Kidney (tissue), 14 donors: ENCODE data around the gene GDI1. TPM values are rescaled to one million over a fixed set of nuclear protein-coding genes. Genes with fewer than 3 reads are reported as not detected.

Source experiments
- DNase-seq, 5 donors: peaks; one replicate each; pipeline ENCODE4 v3.0.0-alpha.2; 2013 to 2020
- FAIRE-seq: peaks from 2 replicates; lab custom pipeline; 2012; peaks lifted over from hg19 to GRCh38; lab: Jason Lieb, UNC
- H3K27ac ChIP-seq, 2 donors: one replicate each; pipeline ENCODE4 v1.7.0; 2013; ENCODE audit warnings: low read depth in 2 of 2, low read length in 2 of 2, inconsistent platforms in 1 of 2
- H3K27me3 ChIP-seq: one replicate; pipeline ENCODE4 v1.7.1; 2013; ENCODE audit warnings: low read length, inconsistent platforms; ENCODE audit not compliant: control insufficient read depth, insufficient read depth
- H3K36me3 ChIP-seq, 3 donors: one replicate each; pipeline versions ENCODE4 v1.7.0 to v1.7.1; 2013; ENCODE audit warnings: low read length in 3 of 3, control low read depth in 1 of 3, inconsistent platforms in 1 of 3; ENCODE audit not compliant: insufficient read depth in 3 of 3, control insufficient read depth in 2 of 3
- H3K4me1 ChIP-seq, 3 donors: one replicate each; pipeline versions ENCODE4 v1.7.0 to v1.7.1; 2013; ENCODE audit warnings: low read length in 3 of 3, inconsistent platforms in 1 of 3, low read depth in 1 of 3; ENCODE audit not compliant: control insufficient read depth in 2 of 3, insufficient read depth in 2 of 3
- H3K4me3 ChIP-seq, 3 donors: one replicate each; pipeline versions ENCODE4 v1.7.0 to v1.8.1; 2013; ENCODE audit warnings: low read length in 3 of 3, control low read depth in 1 of 3, inconsistent platforms in 1 of 3
- H3K9ac ChIP-seq, 3 donors: one replicate each; pipeline versions ENCODE4 v1.7.0 to v1.7.1; 2013; ENCODE audit warnings: low read length in 3 of 3, control low read depth in 1 of 3, inconsistent platforms in 1 of 3
- H3K9me3 ChIP-seq, 3 donors: one replicate each; pipeline versions ENCODE4 v1.7.0 to v1.7.1; 2013; ENCODE audit warnings: low read length in 3 of 3, control low read depth in 1 of 3, inconsistent platforms in 1 of 3; ENCODE audit not compliant: control insufficient read depth in 2 of 3, insufficient read depth in 1 of 3
- CTCF ChIP-seq: IDR thresholded peaks from 3 replicates; pipeline ENCODE4 v1.5.1; 2012; ENCODE audit warnings: mild to moderate bottlenecking, moderate library complexity, borderline replicate concordance; ENCODE audit not compliant: insufficient read depth; ENCODE audit errors: extremely low read depth
- intact Hi-C: fragments of 100-400 bp; cut with DNase I; formaldehyde crosslinking; loops from one replicate; pipeline ENCODE4 v1.11.1; 2022
- polyA plus RNA-seq: library from polyadenylated mRNA; stranded (reverse); fragments of 350-450 nt; fragmentation: Illumina TruSeq; extraction: RNeasy Lipid Tissue Mini Kit (QIAGEN cat#74804); gene quantifications from one replicate; pipeline ENCODE4 v1.2.3, GENCODE V29; 2014; ENCODE audit warnings: low read depth, low replicate concordance; ENCODE audit not compliant: insufficient read depth
- total RNA-seq: library from RNA; stranded (reverse); fragmentation: NEBNext Ultra II Directional; extraction: Animal tissue kit (Norgen Biotek cat#: 25700); gene quantifications from one replicate; pipeline ENCODE4 v1.2.1, GENCODE V29; 2021
- donor health status: control.
- donor health status: control.
- donor health status: control.
- donor health status: control.
- donor health status: control.
- donor health status: DM: yes; HTN: yes; CAD: no.
- donor health status: Normal renal cell carcinoma (clear cell type).

The GDI1 gene
- total and polyA plus RNA-seq, 2 donors from 2014 or later, result 92.5 to 116 TPM

GRCh38 chrX:154470914-154471568 lies 34.1 kb downstream of the GDI1 start:
- intact Hi-C loops, result no loop called here
- Histone ChIP-seq H3K27ac (no peak overlapping the region), H3K4me1 (no peaks in the 10 kb centered on the region), H3K9ac (no peak overlapping the region), H3K27me3 (no peaks in the 10 kb centered on the region), H3K36me3 (no peaks in the 10 kb centered on the region), H3K9me3 (no peaks in the 10 kb centered on the region), H3K4me3 (no peak overlapping the region)
- DNase-seq, result no peak
- FAIRE-seq, result no peak
- TF ChIP-seq CTCF, result no peak

- Histone ChIP-seq H3K4me1 (no peaks in the 10 kb centered on the region), H3K9ac (no peak overlapping the region), H3K36me3 (no peaks in the 10 kb centered on the region), H3K4me3 (no peak overlapping the region), H3K9me3 (no peaks in the 10 kb centered on the region), H3K27me3 (no peaks in the 10 kb centered on the region), H3K27ac (no peak overlapping the region)
- no peak for TF ChIP-seq CTCF
- no peak for FAIRE-seq
- intact Hi-C loops, result no loop called here
- DNase-seq, result peak in 1 of 5 donors; percentile 65
Observed at GRCh38 chrX:154471839-154472684, 35.1 kb downstream of the GDI1 start.

GRCh38 chrX:154472685-154473632 lies 36.0 kb downstream of the GDI1 start:
- Histone ChIP-seq H3K4me1 (peaks cover 0 to under 1% (median 0%) of the 10 kb centered on the region in 3 donors), H3K4me3 (no peak overlapping the region), H3K9ac (no peak overlapping the region), H3K9me3 (no peaks in the 10 kb centered on the region), H3K27ac (no peak overlapping the region), H3K36me3 (no peaks in the 10 kb centered on the region), H3K27me3 (no peaks in the 10 kb centered on the region)
- no peak for TF ChIP-seq CTCF
- intact Hi-C loops, result no loop called here
- DNase-seq, result peak in 1 of 5 donors; percentile 59
- FAIRE-seq, result no peak
